Measurements from ENCODE around the gene SP140.

SP140 gene

GRCh38 chr2:230346465-230346864 lies 120.9 kb downstream of the SP140 start:
- Histone ChIP-seq H3K18ac (ENCODE audit: low read depth in 1 of 2, low read length in 2 of 2) (no peak overlapping the region), H2BK12ac (ENCODE audit: low read length in 2 of 2) (no peak overlapping the region), H3K4ac (ENCODE audit: low read depth in 1 of 2, low read length in 2 of 2) (no peak overlapping the region), H2BK5ac (ENCODE audit: low read depth, low read length, poor library complexity, severe bottlenecking) (no peak overlapping the region), H3K27me3 (ENCODE audit: control insufficient read depth in 1 of 2, insufficient read depth in 1 of 2, low read length in 2 of 2) (no peaks in the 10 kb centered on the region), H2AK5ac (ENCODE audit: low read length, severe bottlenecking) (no peak overlapping the region), H3K4me1 (ENCODE audit: control insufficient read depth, insufficient read depth, low read depth, low read length) (peaks cover 5% of the 10 kb centered on the region), H4K91ac (ENCODE audit: low read length) (no peak overlapping the region), H3K79me1 (replicated peaks; ENCODE audit: low read length, poor library complexity, severe bottlenecking) (peaks cover 18% of the 10 kb centered on the region), H3K9me3 (ENCODE audit: control insufficient read depth, low read length) (peaks cover 9% of the 10 kb centered on the region), H2AFZ (ENCODE audit: low read depth, low read length) (no peak overlapping the region), H3K4me2 (ENCODE audit: low read length, poor library complexity, severe bottlenecking) (no peak overlapping the region), H4K8ac (ENCODE audit: low read length) (no peak overlapping the region), H2BK15ac (ENCODE audit: low read depth, poor library complexity, severe bottlenecking) (no peak overlapping the region), H3K9ac (ENCODE audit: low read length) (no peak overlapping the region), H3K4me3 (ENCODE audit: insufficient read depth in 1 of 2, low read depth in 1 of 2, low read length in 2 of 2) (no peak overlapping the region), H3K36me3 (ENCODE audit: control insufficient read depth in 1 of 2, insufficient read depth in 2 of 2, low read depth in 1 of 2, low read length in 2 of 2) (peaks cover 0 to 9% of the 10 kb centered on the region in 2 experiments), H3K23ac (ENCODE audit: low read length in 2 of 2) (no peak overlapping the region), H3K27ac (ENCODE audit: low read length, poor library complexity, severe bottlenecking) (no peak overlapping the region), H2BK120ac (ENCODE audit: low read depth, low read length) (no peak overlapping the region), H3K14ac (ENCODE audit: low read length in 2 of 2) (no peak overlapping the region)
- 100% methylated on average over 1 of the region's 1 CpG for WGBS
- DNase-seq: no peak

- Histone ChIP-seq H4K91ac (ENCODE audit: low read length) (no peak overlapping the region), H2BK12ac (ENCODE audit: low read length in 2 of 2) (no peak overlapping the region), H2BK120ac (ENCODE audit: low read depth, low read length) (no peak overlapping the region), H3K36me3 (ENCODE audit: control insufficient read depth in 1 of 2, insufficient read depth in 2 of 2, low read depth in 1 of 2, low read length in 2 of 2) (peaks cover 0 to 11% of the 10 kb centered on the region in 2 experiments), H3K23ac (ENCODE audit: low read length in 2 of 2) (no peak overlapping the region), H3K4ac (ENCODE audit: low read depth in 1 of 2, low read length in 2 of 2) (no peak overlapping the region), H3K14ac (ENCODE audit: low read length in 2 of 2) (peak overlapping the region in 1 of 2 experiments; percentile 69), H3K9me3 (ENCODE audit: control insufficient read depth, low read length) (peaks cover 9% of the 10 kb centered on the region), H2BK5ac (ENCODE audit: low read depth, low read length, poor library complexity, severe bottlenecking) (no peak overlapping the region), H2BK15ac (ENCODE audit: low read depth, poor library complexity, severe bottlenecking) (no peak overlapping the region), H3K4me2 (ENCODE audit: low read length, poor library complexity, severe bottlenecking) (no peak overlapping the region), H2AFZ (ENCODE audit: low read depth, low read length) (no peak overlapping the region), H3K27me3 (ENCODE audit: control insufficient read depth in 1 of 2, insufficient read depth in 1 of 2, low read length in 2 of 2) (no peaks in the 10 kb centered on the region), H3K4me3 (ENCODE audit: insufficient read depth in 1 of 2, low read depth in 1 of 2, low read length in 2 of 2) (no peak overlapping the region), H4K8ac (ENCODE audit: low read length) (no peak overlapping the region), H3K18ac (ENCODE audit: low read depth in 1 of 2, low read length in 2 of 2) (peak overlapping the region in 1 of 2 experiments; percentile 28), H3K9ac (ENCODE audit: low read length) (no peak overlapping the region), H3K27ac (ENCODE audit: low read length, poor library complexity, severe bottlenecking) (no peak overlapping the region), H3K4me1 (ENCODE audit: control insufficient read depth, insufficient read depth, low read depth, low read length) (peaks cover 5% of the 10 kb centered on the region), H2AK5ac (ENCODE audit: low read length, severe bottlenecking) (no peak overlapping the region), H3K79me1 (replicated peaks; ENCODE audit: low read length, poor library complexity, severe bottlenecking) (peaks cover 21% of the 10 kb centered on the region)
- DNase-seq: no peak
- 84% methylated on average over 1 of the region's 1 CpG for WGBS
Observed at GRCh38 chr2:230346921-230347533, 121.5 kb downstream of the SP140 start.

GRCh38 chr2:230347659-230348305 lies 122.2 kb downstream of the SP140 start:
- 89% methylated on average over 6 of the region's 6 CpGs for WGBS
- peaks cover 21% of the 10 kb centered on the region for H3K79me1 ChIP-seq (replicated peaks; ENCODE audit: low read length, poor library complexity, severe bottlenecking)
- no peak overlapping the region for H3K4ac ChIP-seq (ENCODE audit: low read depth in 1 of 2, low read length in 2 of 2)
- peak overlapping the region in 1 of 2 experiments; percentile 69 for H3K14ac ChIP-seq (ENCODE audit: low read length in 2 of 2)
- H2BK5ac ChIP-seq (ENCODE audit: low read depth, low read length, poor library complexity, severe bottlenecking): no peak overlapping the region
- no peak overlapping the region for H4K91ac ChIP-seq (ENCODE audit: low read length)
- H2BK12ac ChIP-seq (ENCODE audit: low read length in 2 of 2): peak overlapping the region in 1 of 2 experiments; percentile 63
- H3K23ac ChIP-seq (ENCODE audit: low read length in 2 of 2): peak overlapping the region in 1 of 2 experiments; percentile 96
- H2BK120ac ChIP-seq (ENCODE audit: low read depth, low read length): no peak overlapping the region
- peak overlapping the region in 1 of 2 experiments; percentile 64 for H3K18ac ChIP-seq (ENCODE audit: low read depth in 1 of 2, low read length in 2 of 2)
- no peak overlapping the region for H3K9ac ChIP-seq (ENCODE audit: low read length)
- peaks cover 9% of the 10 kb centered on the region for H3K9me3 ChIP-seq (ENCODE audit: control insufficient read depth, low read length)
- no peaks in the 10 kb centered on the region for H3K27me3 ChIP-seq (ENCODE audit: control insufficient read depth in 1 of 2, insufficient read depth in 1 of 2, low read length in 2 of 2)
- no peak overlapping the region for H3K4me2 ChIP-seq (ENCODE audit: low read length, poor library complexity, severe bottlenecking)
- peak overlapping the region; percentile 66 for H4K8ac ChIP-seq (ENCODE audit: low read length)
- H2AFZ ChIP-seq (ENCODE audit: low read depth, low read length): no peak overlapping the region
- H3K36me3 ChIP-seq (ENCODE audit: control insufficient read depth in 1 of 2, insufficient read depth in 2 of 2, low read depth in 1 of 2, low read length in 2 of 2): peaks cover 0 to 11% of the 10 kb centered on the region in 2 experiments
- no peak overlapping the region for H2AK5ac ChIP-seq (ENCODE audit: low read length, severe bottlenecking)
- no peak overlapping the region for H3K4me3 ChIP-seq (ENCODE audit: insufficient read depth in 1 of 2, low read depth in 1 of 2, low read length in 2 of 2)
- H3K27ac ChIP-seq (ENCODE audit: low read length, poor library complexity, severe bottlenecking): no peak overlapping the region
- H3K4me1 ChIP-seq (ENCODE audit: control insufficient read depth, insufficient read depth, low read depth, low read length): peaks cover 5% of the 10 kb centered on the region
- H2BK15ac ChIP-seq (ENCODE audit: low read depth, poor library complexity, severe bottlenecking): no peak overlapping the region
- DNase-seq: peak; percentile 57

- Histone ChIP-seq H3K27ac (ENCODE audit: low read length, poor library complexity, severe bottlenecking) (no peak overlapping the region), H3K4ac (ENCODE audit: low read depth in 1 of 2, low read length in 2 of 2) (no peak overlapping the region), H3K9me3 (ENCODE audit: control insufficient read depth, low read length) (peaks cover 9% of the 10 kb centered on the region), H3K14ac (ENCODE audit: low read length in 2 of 2) (no peak overlapping the region), H2AK5ac (ENCODE audit: low read length, severe bottlenecking) (no peak overlapping the region), H3K27me3 (ENCODE audit: control insufficient read depth in 1 of 2, insufficient read depth in 1 of 2, low read length in 2 of 2) (no peaks in the 10 kb centered on the region), H4K91ac (ENCODE audit: low read length) (no peak overlapping the region), H3K9ac (ENCODE audit: low read length) (no peak overlapping the region), H3K23ac (ENCODE audit: low read length in 2 of 2) (no peak overlapping the region), H2BK120ac (ENCODE audit: low read depth, low read length) (no peak overlapping the region), H3K4me3 (ENCODE audit: insufficient read depth in 1 of 2, low read depth in 1 of 2, low read length in 2 of 2) (no peak overlapping the region), H3K4me2 (ENCODE audit: low read length, poor library complexity, severe bottlenecking) (no peak overlapping the region), H3K4me1 (ENCODE audit: control insufficient read depth, insufficient read depth, low read depth, low read length) (peaks cover 5% of the 10 kb centered on the region), H3K18ac (ENCODE audit: low read depth in 1 of 2, low read length in 2 of 2) (no peak overlapping the region), H4K8ac (ENCODE audit: low read length) (no peak overlapping the region), H2BK15ac (ENCODE audit: low read depth, poor library complexity, severe bottlenecking) (no peak overlapping the region), H3K36me3 (ENCODE audit: control insufficient read depth in 1 of 2, insufficient read depth in 2 of 2, low read depth in 1 of 2, low read length in 2 of 2) (peaks cover 0 to 11% of the 10 kb centered on the region in 2 experiments), H3K79me1 (replicated peaks; ENCODE audit: low read length, poor library complexity, severe bottlenecking) (peaks cover 21% of the 10 kb centered on the region), H2AFZ (ENCODE audit: low read depth, low read length) (no peak overlapping the region), H2BK12ac (ENCODE audit: low read length in 2 of 2) (no peak overlapping the region), H2BK5ac (ENCODE audit: low read depth, low read length, poor library complexity, severe bottlenecking) (no peak overlapping the region)
- no peak for DNase-seq
Observed at GRCh38 chr2:230348787-230349186, 123.3 kb downstream of the SP140 start.

Measured in mesenchymal stem cell (in vitro differentiated cells and primary cell).